Measurements from ENCODE around the gene KCNIP1. TPM values are rescaled to one million over a fixed set of nuclear protein-coding genes. Genes with fewer than 3 reads are reported as not detected.

KCNIP1 gene
- total RNA-seq, 2 donors from 2014 or later: not detected

- TF ChIP-seq CTCF (conservative IDR thresholded peaks at IDR 0.05): no peak
- H3K4me3 ChIP-seq (ENCODE audit: low read length): no peak overlapping the region
- H3K9ac ChIP-seq (ENCODE audit: extremely low read depth, low read length, poor library complexity, severe bottlenecking): no peak overlapping the region
- DNase-seq: no peak
- peaks cover 4% of the 10 kb centered on the region for H3K4me1 Mint-ChIP-seq
- no peak overlapping the region for H3K4me3 Mint-ChIP-seq
- H3K36me3 ChIP-seq (ENCODE audit: control insufficient read depth, insufficient read depth, low read length): no peaks in the 10 kb centered on the region
- 91 to 93% methylated on average over 5 of the region's 5 CpGs for WGBS, 2 experiments (ENCODE audit: insufficient coverage in 1 of 2, insufficient read length in 1 of 2)
- peaks cover 8% of the 10 kb centered on the region for H3K27me3 Mint-ChIP-seq (ENCODE audit: insufficient read depth)
- no peak overlapping the region for H3K27ac Mint-ChIP-seq
- no peaks in the 10 kb centered on the region for H3K9me3 Mint-ChIP-seq
- no peaks in the 10 kb centered on the region for H3K4me1 ChIP-seq (ENCODE audit: control insufficient read depth, insufficient read depth, low read length)
- no peak overlapping the region for H3K27ac ChIP-seq (ENCODE audit: low read depth, low read length)
- H3K36me3 Mint-ChIP-seq (ENCODE audit: low read depth): no peaks in the 10 kb centered on the region
- no peaks in the 10 kb centered on the region for H3K9me3 ChIP-seq (ENCODE audit: control insufficient read depth, low read length)
- peaks cover 24% of the 10 kb centered on the region for H3K27me3 ChIP-seq (ENCODE audit: control insufficient read depth, insufficient read depth, low read length, poor library complexity, severe bottlenecking)
These were observed 15.7 kb downstream of the KCNIP1 start for GRCh38 chr5:170519549-170519948.

GRCh38 chr5:170520372-170520771, 16.6 kb downstream of the KCNIP1 start:
- Mint-ChIP-seq H3K27ac (no peak overlapping the region), H3K27me3 (ENCODE audit: insufficient read depth) (peaks cover 8% of the 10 kb centered on the region), H3K9me3 (no peaks in the 10 kb centered on the region), H3K4me3 (no peak overlapping the region), H3K36me3 (ENCODE audit: low read depth) (no peaks in the 10 kb centered on the region), H3K4me1 (peaks cover 4% of the 10 kb centered on the region)
- no peak for TF ChIP-seq CTCF (conservative IDR thresholded peaks at IDR 0.05)
- H3K27me3 ChIP-seq (ENCODE audit: control insufficient read depth, insufficient read depth, low read length, poor library complexity, severe bottlenecking): peaks cover 23% of the 10 kb centered on the region
- no peak for DNase-seq
- H3K9me3 ChIP-seq (ENCODE audit: control insufficient read depth, low read length): no peaks in the 10 kb centered on the region
- H3K9ac ChIP-seq (ENCODE audit: extremely low read depth, low read length, poor library complexity, severe bottlenecking): no peak overlapping the region
- no peak overlapping the region for H3K27ac ChIP-seq (ENCODE audit: low read depth, low read length)
- H3K4me1 ChIP-seq (ENCODE audit: control insufficient read depth, insufficient read depth, low read length): no peaks in the 10 kb centered on the region
- H3K36me3 ChIP-seq (ENCODE audit: control insufficient read depth, insufficient read depth, low read length): no peaks in the 10 kb centered on the region
- WGBS, 2 experiments (ENCODE audit: insufficient coverage in 1 of 2, insufficient read length in 1 of 2): 75 to 81% methylated on average over 4 to 6 of the region's 6 CpGs
- no peak overlapping the region for H3K4me3 ChIP-seq (ENCODE audit: low read length)

GRCh38 chr5:170522211-170523141, 18.7 kb downstream of the KCNIP1 start:
- no peak overlapping the region for H3K27ac Mint-ChIP-seq
- Histone ChIP-seq H3K9me3 (ENCODE audit: control insufficient read depth, low read length) (no peaks in the 10 kb centered on the region), H3K27ac (ENCODE audit: low read depth, low read length) (peak overlapping the region; percentile 78), H3K27me3 (ENCODE audit: control insufficient read depth, insufficient read depth, low read length, poor library complexity, severe bottlenecking) (peaks cover 11% of the 10 kb centered on the region), H3K4me3 (ENCODE audit: low read length) (no peak overlapping the region), H3K36me3 (ENCODE audit: control insufficient read depth, insufficient read depth, low read length) (no peaks in the 10 kb centered on the region), H3K9ac (ENCODE audit: extremely low read depth, low read length, poor library complexity, severe bottlenecking) (no peak overlapping the region), H3K4me1 (ENCODE audit: control insufficient read depth, insufficient read depth, low read length) (no peaks in the 10 kb centered on the region)
- H3K9me3 Mint-ChIP-seq: no peaks in the 10 kb centered on the region
- DNase-seq: no peak
- peaks cover 8% of the 10 kb centered on the region for H3K27me3 Mint-ChIP-seq (ENCODE audit: insufficient read depth)
- H3K4me1 Mint-ChIP-seq: peaks cover 4% of the 10 kb centered on the region
- no peaks in the 10 kb centered on the region for H3K36me3 Mint-ChIP-seq (ENCODE audit: low read depth)
- H3K4me3 Mint-ChIP-seq: no peak overlapping the region
- TF ChIP-seq CTCF (conservative IDR thresholded peaks at IDR 0.05): no peak
- WGBS, 2 experiments (ENCODE audit: insufficient coverage in 1 of 2, insufficient read length in 1 of 2): 77 to 81% methylated on average over 6 to 10 of the region's 10 CpGs
